Measurements from ENCODE around the gene GIMD1.
A peak's percentile ranks its signal among the peaks of the same experiment; 100 is the strongest.
"Not testable (repeated sequence)": the region's sequence is repeated elsewhere in the genome, so short reads cannot be mapped to it uniquely, and the experiment has no call there.

GIMD1 gene

DNA sequence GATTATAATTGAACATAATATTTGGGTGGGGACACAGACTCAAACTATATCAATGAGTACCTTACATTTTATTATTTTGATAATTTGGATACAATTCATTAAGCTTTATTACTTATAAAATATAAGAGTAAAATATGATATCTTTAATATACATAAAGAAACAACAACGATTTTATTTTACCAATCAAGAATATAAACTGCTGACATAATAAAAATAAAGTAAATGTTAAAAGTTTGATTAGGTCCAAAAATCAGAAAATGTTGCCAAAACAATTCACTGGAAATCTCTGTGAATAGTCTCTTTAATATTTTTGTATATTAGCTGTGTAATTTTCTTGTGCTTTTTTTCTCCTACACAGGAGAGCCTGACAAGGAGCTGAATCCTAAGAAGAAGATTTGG, 21.4 kb downstream of the GIMD1 start:
- no peak for DNase-seq

DNA sequence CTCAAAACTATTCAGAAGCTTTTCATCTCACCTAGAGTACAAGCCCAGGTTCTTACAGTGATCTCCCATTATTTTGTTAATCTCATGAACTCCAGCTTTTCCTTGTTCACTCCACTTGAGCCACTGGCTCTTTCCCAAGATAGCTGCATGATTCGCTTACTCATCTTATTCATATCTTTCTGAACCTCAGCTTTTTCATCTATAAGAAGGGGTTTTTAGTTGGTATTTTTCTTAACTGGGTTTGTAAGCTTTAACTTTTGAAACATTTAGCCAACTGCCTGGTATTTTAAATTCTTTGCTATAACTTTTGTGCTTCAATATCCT, 24.0 kb downstream of the GIMD1 start:
- DNase-seq: no peak

GRCh38 chr4:106343865-106344646, 24.5 kb downstream of the GIMD1 start:
- no peak for DNase-seq

GRCh38 chr4:106340774-106341173, 27.8 kb downstream of the GIMD1 start:
- DNase-seq: no peak

DNA sequence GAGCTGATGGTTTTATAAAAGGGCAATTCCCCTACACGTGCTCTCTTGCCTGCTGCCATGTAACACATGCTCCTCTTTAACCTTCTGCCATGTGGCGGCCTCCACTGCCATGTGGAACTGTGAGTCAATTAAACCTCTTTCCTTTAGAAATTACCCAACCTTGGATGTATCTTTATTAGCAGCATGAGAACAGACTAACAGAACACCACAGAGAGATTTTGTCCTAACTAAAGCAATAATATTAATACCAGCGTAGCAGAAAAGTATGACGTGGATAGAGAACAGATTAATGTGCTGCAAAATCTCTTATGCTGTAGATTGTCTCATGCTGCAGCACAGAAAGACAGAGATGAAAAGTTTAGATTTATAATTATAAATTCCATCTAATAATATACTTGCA, 29.1 kb downstream of the GIMD1 start:
- no peak for DNase-seq

DNA sequence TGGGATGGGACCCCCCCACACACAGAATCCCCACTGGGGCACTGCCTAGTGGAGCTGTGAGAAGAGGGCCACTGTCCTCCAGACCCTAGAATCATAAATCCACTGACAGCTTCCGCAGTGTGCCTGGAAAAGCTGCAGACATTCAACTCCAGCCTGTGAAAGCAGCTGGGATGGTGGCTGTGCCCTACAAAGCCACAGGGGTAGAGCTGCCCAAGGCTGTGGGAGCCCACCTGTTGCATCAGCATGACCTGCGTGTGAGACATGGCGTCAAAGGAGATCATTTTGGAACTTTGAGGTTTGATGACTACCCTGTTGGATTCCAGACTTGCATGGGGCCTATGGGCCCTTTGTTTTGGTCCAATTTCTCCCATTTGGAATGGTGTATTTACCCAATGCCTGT, 29.9 kb downstream of the GIMD1 start:
- no peak for DNase-seq

GRCh38 chr4:106337916-106338315, 30.7 kb downstream of the GIMD1 start:
- DNase-seq: no peak

GRCh38 chr4:106336618-106337017, 32.0 kb downstream of the GIMD1 start:
- no peak for DNase-seq

- DNase-seq: no peak
Observed at GRCh38 chr4:106334741-106335470, 33.7 kb downstream of the GIMD1 start.

GRCh38 chr4:106333186-106333585, 35.4 kb downstream of the GIMD1 start:
- DNase-seq: no peak

DNA sequence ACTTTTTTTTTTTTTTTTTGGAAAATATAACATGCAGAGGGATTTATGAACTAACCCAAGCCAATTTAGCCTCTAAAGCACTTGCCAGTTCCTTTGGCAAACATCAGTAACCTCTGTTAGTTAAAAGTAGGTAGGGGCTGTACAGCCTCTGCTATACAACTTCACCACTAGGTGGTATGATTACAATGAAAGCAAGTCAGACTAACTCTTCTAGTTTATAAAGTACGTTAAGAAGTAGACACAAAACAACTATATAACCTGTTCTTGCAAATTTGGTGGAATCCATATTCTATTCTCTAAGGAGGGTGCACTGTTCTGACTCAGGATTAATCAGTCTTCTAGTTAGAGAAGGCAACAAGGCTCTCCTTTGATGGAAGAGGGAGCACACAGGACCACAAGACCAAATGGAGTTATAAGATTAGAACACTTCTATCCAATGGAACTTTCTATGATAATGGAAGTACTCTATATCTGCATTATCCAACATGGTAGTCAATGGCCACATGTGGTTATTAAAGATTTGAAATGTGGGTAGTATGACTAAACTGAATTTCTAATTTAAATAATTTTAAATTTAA, 39.4 kb downstream of the GIMD1 start:
- DNase-seq: peak; percentile 59 to 85

GRCh38 chr4:106325800-106326199, 42.8 kb downstream of the GIMD1 start:
- DNase-seq: no peak

DNA sequence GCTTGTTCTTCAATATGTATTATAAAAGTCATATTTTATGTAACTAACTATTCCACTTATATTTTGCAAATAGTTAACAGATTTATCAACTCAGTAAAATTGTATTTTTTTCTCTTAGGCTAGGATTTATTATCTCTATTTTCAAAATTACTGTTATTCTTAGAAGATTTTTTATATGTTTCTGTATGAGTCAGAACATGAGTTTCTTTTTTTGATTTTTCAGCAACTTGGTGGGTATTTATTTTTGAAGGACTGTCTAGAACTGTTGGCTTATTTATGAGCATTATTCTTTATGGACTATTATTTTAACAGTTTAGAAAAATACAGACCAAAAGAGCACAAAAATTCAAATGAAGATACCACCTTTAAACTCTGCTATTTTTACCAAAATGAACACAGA, 45.5 kb downstream of the GIMD1 start:
- DNase-seq: no peak

DNA sequence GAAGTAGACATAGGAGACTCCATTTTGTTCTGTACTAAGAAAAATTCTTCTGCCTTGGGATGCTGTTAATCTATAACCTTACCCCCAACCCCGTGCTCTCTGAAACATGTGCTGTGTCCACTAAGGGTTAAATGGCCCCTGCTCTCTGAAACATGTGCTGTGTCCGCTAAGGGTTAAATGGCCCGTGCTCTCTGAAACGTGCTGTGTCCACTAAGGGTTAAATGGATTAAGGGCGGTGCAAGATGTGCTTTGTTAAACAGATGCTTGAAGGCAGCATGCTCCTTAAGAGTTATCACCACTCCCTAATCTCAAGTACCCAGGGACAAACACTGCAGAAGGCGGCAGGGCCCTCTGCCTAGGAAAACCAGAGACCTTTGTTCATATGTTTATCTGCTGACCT, 46.8 kb downstream of the GIMD1 start:
- not testable (repeated sequence) for DNase-seq

DNA sequence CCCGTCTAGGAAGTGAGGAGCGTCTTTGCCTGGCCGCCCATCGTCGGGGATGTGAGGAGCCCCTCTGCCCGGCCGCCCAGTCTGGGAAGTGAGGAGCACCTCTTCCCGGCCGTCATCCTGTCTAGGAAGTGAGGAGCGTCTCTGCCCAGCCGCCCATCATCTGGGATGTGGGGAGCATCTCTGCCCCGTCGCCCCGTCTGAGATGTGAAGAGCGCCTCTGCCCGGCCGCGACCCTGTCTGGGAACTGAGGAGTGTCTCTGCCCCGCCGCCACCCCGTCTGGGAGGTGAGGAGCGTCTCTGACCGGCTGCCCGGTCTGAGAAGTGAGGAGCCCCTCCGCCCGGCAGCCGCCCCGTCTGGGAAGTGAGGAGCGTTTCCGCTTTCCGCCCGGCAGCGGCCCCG, 47.4 kb downstream of the GIMD1 start:
- not testable (repeated sequence) for DNase-seq

DNA sequence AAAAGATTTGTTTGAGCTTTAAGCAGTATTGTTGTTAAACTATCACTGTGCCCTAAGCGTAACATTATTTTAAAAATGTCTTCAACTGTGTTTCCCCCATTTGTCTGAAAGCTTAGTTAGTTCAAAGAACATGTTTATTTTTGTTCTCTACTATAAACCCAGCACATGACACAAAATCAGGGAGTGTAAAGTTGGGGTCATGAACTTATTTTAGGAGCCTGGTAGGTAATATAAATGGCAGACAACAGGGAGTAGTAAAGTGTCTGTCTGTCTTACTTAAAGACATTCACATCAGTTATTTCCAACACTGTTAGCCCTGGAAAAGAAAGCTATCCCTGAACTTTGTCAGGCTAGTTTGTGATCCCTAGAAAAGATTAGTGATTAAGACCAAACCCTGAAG, 48.3 kb downstream of the GIMD1 start:
- DNase-seq: no peak

- no peak for DNase-seq
Observed at GRCh38 chr4:106318511-106318910, 50.1 kb downstream of the GIMD1 start.

DNA sequence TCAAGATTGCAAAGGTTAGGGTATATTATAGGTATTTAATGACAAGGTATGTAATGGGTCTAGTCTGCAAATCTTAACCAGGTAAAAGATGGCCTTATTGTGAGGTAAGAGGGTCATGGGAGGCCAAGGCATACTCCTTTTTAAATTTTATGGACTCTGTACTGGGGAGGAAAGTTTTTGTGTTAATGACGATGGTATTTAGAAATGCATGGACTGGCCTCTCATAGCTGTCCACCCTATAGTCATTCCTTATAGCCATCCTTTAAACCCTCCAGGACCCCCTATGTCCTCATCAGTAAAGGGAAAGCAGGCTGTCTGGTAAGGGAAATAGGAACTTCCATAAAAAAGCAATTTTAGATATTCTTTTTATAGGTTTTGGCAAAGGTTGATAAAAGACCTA, 50.8 kb downstream of the GIMD1 start:
- DNase-seq: no peak

GRCh38 chr4:106316773-106317409, 51.7 kb downstream of the GIMD1 start:
- DNase-seq: no peak

DNA sequence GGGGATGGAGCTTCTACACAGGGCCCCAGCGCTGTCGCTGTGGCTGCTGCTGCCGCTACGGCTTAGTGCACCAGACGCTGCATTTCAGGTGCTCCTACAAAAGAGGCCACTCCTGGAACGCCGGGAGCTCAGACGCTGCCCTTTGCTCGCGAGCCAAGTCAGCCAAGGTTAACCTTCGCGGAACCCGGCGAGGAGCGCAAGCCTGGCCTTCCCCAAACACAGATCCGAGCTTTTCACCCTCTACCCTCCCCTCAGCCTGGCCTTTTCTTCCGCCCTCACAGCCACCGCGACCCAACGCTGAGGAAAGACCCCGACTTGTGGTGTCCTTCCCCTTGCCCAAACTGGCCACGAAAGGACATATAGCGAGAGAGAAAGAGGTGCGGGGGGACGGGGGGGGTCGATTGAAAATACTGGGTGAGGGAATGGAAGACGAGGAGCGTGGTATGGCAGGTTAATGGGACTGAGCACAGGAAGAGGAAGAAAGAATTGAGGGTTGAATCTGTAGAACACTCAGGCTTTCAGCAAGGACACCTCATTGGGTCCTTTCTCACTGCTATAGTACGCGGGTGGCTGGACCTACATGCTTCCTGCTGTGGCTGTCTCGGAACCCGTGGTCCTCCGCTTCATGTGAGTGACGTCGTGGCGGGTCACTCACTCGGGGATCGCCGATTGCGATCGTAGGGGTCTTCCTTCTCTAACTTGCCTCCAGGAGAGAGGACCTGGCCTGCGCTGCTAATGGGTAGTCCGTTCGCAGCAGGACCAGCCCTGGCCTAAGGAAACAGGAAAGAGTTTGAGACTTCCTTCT, 52.4 kb downstream of the GIMD1 start, which contains the start of the genes AIMP1 and TBCK:
Gene AIMP1, plus strand, starts transcription at position 583 of the 805 bp plus-strand sequence. CDS start 8,460 bp downstream, outside the sequence.
Gene TBCK, minus strand, starts transcription at position 242 of the 805 bp plus-strand sequence. CDS start 7,249 bp downstream, outside the sequence.
- DNase-seq: peak; percentile 88 to 89

DNA sequence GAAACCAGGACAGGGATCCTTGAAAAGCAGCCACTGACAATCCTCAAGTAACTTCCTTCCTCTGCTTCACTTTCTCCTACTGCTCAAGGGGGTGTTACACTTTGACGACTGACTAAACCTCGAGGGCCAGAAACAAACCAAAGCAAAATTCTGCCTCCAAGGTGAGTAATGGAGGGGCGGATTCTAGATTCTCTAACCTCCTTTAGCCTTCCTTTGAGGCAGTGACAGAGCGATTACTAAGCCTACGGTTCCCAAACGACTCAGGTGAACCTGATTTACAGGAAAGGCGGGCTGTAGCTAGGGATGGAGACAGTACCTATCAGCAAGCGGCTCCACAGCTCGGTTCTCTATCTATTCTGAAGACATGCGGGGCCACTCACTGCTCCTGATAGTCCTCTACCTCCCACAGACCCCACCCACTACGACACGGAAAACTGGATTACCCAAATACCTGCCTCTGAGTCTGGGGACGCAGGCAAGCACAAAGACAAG, 53.1 kb downstream of the GIMD1 start:
- peak; percentile 63 to 68 for DNase-seq

- peak in 1 of 2 experiments; percentile 27 for DNase-seq
Observed at GRCh38 chr4:106314960-106315359, 53.6 kb downstream of the GIMD1 start.
